Panc1 (cell line): ENCODE measurements around the gene SMNDC1.

Experiments used
- CTCF ChIP-seq: fragments of 450-650 bp; IDR thresholded peaks from 2 replicates; pipeline ENCODE4 v1.5.1; 2017; ENCODE audit warnings: mild to moderate bottlenecking
- POLR2AphosphoS5 ChIP-seq: IDR thresholded peaks from 2 replicates; pipeline ENCODE4 v1.6.1; 2012; ENCODE audit warnings: mild to moderate bottlenecking, low read depth, low read length, moderate library complexity
- REST ChIP-seq, 2 experiments: IDR thresholded peaks; 2 replicates each; pipeline ENCODE4 v1.6.1; 2011 to 2012; ENCODE audit warnings: low read depth in 2 of 2, control low read depth in 1 of 2, low read length in 1 of 2, mild to moderate bottlenecking in 1 of 2, moderate library complexity in 1 of 2; ENCODE audit not compliant: insufficient read depth in 1 of 2
- SIN3A ChIP-seq: IDR thresholded peaks from 2 replicates; pipeline ENCODE4 v1.6.1; 2012; ENCODE audit warnings: low read depth, mild to moderate bottlenecking, low read length, moderate library complexity, borderline replicate concordance; ENCODE audit not compliant: insufficient read depth
- TCF7L2 ChIP-seq: IDR thresholded peaks from 2 replicates; pipeline ENCODE4 v1.6.1; 2011; ENCODE audit warnings: mild to moderate bottlenecking, low read depth, low read length, inconsistent platforms

GRCh38 chr10:110346914-110347313, 42.2 kb upstream of the SMNDC1 start:
- TF ChIP-seq CTCF (no peak), POLR2AphosphoS5 (no peak), REST (IDR thresholded peaks at IDR 0.05; ENCODE audit: insufficient read depth in 1 of 2, low read depth in 2 of 2, low read length in 1 of 2) (no peak), TCF7L2 (no peak), SIN3A (no peak)
